Measurements from ENCODE around the gene C19orf38. TPM values are rescaled to one million over a fixed set of nuclear protein-coding genes. Genes with fewer than 3 reads are reported as not detected.

The C19orf38 gene
- total and polyA plus RNA-seq, 8 donors, result 0.31 to 1.00 (median 0.75) TPM; not detected in 1

DNA sequence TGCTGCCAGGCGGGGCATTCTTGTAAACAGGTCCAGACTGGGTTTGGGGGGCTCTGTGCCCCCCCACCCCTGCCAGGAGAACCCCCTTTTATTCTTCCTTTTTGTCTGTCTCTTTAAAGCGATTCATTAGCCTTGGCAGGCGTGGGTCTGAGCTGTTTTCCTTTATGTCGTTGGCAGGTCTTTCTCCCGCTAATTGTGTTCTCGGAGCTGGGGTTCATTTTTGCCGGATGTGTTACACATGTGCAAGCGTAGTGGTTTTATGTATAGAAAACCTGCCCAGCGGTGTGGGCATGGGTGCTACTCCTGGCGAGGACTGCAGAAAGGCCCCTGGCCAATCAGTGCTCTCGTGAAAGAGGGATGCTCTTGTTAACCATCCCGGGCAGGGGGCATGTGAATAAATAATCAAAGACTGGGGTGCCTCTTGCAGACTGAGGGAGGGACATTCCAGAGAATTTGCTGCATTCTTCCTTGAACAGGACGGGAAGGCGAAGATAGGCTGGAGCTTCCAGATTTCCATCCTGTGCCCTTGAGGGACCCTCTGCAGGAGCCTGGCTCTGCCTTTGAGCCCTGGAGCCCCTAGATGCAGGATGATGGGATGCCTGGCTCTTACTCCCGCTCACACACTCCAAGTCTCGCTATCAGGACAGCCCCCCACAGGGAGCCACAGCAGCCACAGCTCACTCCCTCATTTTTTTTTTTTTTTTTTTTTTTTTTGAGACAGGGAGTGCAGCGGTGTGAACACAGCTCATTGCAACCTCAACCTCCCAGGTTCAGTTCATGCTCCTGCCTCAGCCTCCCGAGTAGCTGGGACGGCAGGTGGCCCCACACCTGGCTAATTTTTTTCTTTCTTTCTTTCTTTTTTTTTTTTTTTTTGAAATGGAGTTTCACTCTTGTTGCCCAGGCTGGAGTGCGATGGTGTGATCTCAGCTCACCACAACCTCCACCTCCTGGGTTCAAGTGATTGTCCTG lies 37.3 kb downstream of the C19orf38 start:
- FAIRE-seq, result no peak
- WGBS, 2 donors, result 86 to 87% methylated on average over 20 of the region's 20 CpGs
- ATAC-seq, result no peak
- no peaks in the 10 kb centered on the region for H3K9me3 ChIP-seq
- TF ChIP-seq, protein P1, sequence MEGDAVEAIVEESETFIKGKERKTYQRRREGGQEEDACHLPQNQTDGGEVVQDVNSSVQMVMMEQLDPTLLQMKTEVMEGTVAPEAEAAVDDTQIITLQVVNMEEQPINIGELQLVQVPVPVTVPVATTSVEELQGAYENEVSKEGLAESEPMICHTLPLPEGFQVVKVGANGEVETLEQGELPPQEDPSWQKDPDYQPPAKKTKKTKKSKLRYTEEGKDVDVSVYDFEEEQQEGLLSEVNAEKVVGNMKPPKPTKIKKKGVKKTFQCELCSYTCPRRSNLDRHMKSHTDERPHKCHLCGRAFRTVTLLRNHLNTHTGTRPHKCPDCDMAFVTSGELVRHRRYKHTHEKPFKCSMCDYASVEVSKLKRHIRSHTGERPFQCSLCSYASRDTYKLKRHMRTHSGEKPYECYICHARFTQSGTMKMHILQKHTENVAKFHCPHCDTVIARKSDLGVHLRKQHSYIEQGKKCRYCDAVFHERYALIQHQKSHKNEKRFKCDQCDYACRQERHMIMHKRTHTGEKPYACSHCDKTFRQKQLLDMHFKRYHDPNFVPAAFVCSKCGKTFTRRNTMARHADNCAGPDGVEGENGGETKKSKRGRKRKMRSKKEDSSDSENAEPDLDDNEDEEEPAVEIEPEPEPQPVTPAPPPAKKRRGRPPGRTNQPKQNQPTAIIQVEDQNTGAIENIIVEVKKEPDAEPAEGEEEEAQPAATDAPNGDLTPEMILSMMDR (IDR thresholded peaks at IDR 0.05), result no peak
- no peaks in the 10 kb centered on the region for H3K4me1 ChIP-seq
- no peak for DNase-seq
- no peaks in the 10 kb centered on the region for H3K36me3 ChIP-seq
- no peak overlapping the region for H3K27ac ChIP-seq
- no peak overlapping the region for H3K4me3 ChIP-seq
- no peaks in the 10 kb centered on the region for H3K27me3 ChIP-seq
- intact Hi-C loops (cut with DNase I), result no loop called here

DNA sequence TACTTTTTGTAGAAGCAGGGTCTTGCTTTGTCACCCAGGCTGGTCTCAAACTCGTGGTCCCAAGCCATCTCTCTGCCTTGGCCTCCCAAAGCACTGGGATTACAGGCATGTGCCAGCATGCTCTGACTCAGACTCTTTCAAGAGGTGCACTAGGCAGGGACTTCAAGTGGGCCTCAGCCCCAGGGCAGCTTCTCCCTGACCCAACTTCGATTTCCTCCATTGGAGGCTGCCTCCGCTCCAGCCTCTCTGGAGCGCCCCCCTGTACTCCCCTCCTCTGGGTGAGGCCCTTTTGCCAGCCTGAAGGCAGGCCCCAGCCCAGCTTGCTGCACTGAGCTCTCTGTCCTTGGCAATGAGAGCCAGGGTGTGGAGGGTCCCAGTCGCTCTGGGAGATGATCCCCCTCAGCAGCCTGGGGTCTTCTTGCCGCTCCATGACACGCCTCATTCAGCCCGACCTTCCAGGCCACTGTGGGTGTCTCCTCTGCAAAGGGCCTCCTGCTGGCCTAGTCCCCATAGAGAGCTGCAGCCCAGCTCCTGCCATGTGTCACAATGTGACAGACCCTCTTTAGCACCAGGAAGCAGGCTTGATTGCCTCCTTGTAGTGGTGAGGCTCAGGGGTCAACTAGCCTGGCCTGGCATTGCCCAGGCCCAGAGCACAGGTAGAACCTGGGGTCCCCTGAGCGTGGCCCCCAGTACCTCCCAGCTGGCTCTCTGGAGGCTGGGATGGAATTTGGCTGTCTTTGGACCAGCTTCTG lies 39.6 kb downstream of the C19orf38 start:
- H3K9me3 ChIP-seq, result no peaks in the 10 kb centered on the region
- ATAC-seq (no peak), DNase-seq (no peak), FAIRE-seq (no peak)
- 89 to 90% methylated on average over 9 of the region's 9 CpGs for WGBS, 2 donors
- no peaks in the 10 kb centered on the region for H3K27me3 ChIP-seq
- H3K4me1 ChIP-seq, result peaks cover 0 to 7% (median 0%) of the 10 kb centered on the region in 3 donors
- TF ChIP-seq, protein P1 (IDR thresholded peaks at IDR 0.05), result no peak
- H3K36me3 ChIP-seq, result no peaks in the 10 kb centered on the region
- intact Hi-C loops (cut with DNase I), result no loop called here
- H3K27ac ChIP-seq, result no peak overlapping the region
- no peak overlapping the region for H3K4me3 ChIP-seq

GRCh38 chr19:10888421-10888866 lies 40.2 kb downstream of the C19orf38 start:
- no peak for FAIRE-seq
- no peak for DNase-seq
- H3K4me3 ChIP-seq, result no peak overlapping the region
- H3K36me3 ChIP-seq, result no peaks in the 10 kb centered on the region
- WGBS, 2 donors, result 67 to 79% methylated on average over 13 of the region's 13 CpGs
- no peaks in the 10 kb centered on the region for H3K9me3 ChIP-seq
- no peak for ATAC-seq
- TF ChIP-seq, protein P1 (IDR thresholded peaks at IDR 0.05), result no peak
- H3K27me3 ChIP-seq, result no peaks in the 10 kb centered on the region
- no peak overlapping the region for H3K27ac ChIP-seq
- peaks cover 0 to 7% (median 0%) of the 10 kb centered on the region in 3 donors for H3K4me1 ChIP-seq
- intact Hi-C loops (cut with DNase I), result no loop called here

- WGBS, 2 donors, result 92 to 93% methylated on average over 4 of the region's 4 CpGs
- TF ChIP-seq, protein P1 (IDR thresholded peaks at IDR 0.05), result no peak
- no peak for DNase-seq
- no peak overlapping the region for H3K27ac ChIP-seq
- H3K9me3 ChIP-seq, result no peaks in the 10 kb centered on the region
- intact Hi-C loops (cut with DNase I), result no loop called here
- FAIRE-seq, result no peak
- no peaks in the 10 kb centered on the region for H3K36me3 ChIP-seq
- peaks cover 0 to 7% (median 0%) of the 10 kb centered on the region in 3 donors for H3K4me1 ChIP-seq
- H3K4me3 ChIP-seq, result no peak overlapping the region
- no peaks in the 10 kb centered on the region for H3K27me3 ChIP-seq
- no peak for ATAC-seq
These were observed 41.7 kb downstream of the C19orf38 start for GRCh38 chr19:10889880-10890279.
